Measurements from ENCODE around the gene DOCK10. TPM values are rescaled to one million over a fixed set of nuclear protein-coding genes. Genes with fewer than 3 reads are reported as not detected.

Gene DOCK10
- polyA plus RNA-seq, 3 donors: 1.8 to 4.0 (median 2.8) TPM

DNA sequence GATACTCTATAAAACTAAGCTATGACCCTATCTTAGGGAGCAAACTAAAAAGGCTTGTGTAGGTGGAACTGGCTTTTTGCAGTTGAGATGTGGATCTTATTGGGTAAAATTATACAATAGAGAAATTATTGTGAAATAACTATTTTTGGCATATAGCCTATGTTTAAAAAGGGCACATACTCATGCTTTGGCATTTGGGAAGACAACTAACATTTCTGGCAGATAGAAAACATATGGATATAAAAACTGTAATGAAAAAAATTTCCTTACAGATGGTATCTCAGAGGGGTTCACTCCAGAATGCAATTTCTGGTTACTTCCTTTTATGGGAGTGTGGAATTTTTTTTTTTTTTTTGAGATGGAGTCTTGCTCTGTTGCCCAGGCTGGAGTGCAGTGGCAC lies 206.0 kb downstream of the DOCK10 start:
- no peak overlapping the region for H3K27ac ChIP-seq (ENCODE audit: low read depth, low read length)

DNA sequence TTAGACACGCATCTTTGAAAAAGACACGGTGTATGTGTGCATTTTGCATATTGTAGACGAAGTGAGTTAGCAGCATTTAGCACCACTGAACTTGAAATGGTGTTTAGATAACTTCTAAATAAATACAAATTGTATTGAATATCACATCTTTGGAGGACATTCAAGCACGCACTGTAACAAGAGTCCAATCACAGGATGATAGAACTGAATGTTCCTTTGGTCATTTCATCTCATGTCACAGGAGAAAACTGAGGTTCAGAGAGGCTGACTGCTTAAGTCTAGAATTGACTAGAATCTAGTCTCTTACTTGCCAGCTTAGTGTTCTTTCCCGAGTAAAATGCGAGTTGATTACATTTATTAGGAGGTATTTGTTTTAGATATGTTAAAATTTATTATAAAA lies 206.9 kb downstream of the DOCK10 start:
- WGBS, 3 donors: 73 to 88% (median 87%) methylated on average over 6 of the region's 6 CpGs
- H3K27ac ChIP-seq (ENCODE audit: low read depth, low read length): no peak overlapping the region

DNA sequence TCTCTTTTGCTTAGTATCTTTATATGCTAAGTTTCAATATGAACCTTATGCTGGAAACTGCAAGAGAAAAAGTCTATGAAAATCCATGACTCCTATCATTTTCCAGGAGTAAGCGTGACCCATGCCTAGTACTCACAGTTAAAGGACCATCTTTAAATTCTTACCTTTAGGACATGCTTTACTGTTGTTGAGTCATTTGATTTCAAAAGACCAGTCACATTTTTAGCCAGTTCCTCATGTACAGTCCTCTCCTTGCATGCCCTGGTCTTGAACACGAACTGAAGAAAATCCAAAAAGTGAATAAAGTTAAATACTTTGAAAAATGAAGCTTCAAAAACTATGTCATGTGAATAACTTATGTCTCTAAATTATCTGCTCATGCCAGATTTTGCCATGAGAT lies 208.3 kb downstream of the DOCK10 start:
- WGBS, 3 donors: 73 to 95% (median 82%) methylated on average over 2 of the region's 2 CpGs

DNA sequence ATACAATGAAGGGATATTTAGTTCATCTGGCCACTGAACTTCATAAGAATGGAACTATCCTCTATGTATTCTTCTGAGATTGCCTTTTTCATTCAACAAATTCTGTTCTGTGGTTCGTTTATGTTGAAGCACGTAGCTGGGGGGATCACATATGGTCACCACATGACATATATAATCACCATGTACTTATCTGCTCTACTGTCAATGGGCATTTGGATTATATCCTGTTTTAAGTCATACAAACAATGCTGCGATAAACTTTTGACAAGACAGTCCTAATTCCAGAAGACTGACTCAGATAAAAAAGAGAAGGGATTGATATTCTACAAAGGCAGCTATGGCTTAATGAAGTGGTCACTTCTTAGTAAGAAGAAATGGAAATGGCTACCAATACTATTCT lies 210.1 kb downstream of the DOCK10 start:
- 64 to 87% (median 85%) methylated on average over 3 of the region's 3 CpGs for WGBS, 3 donors
- H3K27ac ChIP-seq (ENCODE audit: low read depth, low read length): no peak overlapping the region

More for the DNA sequence above, 208.3 kb downstream of the DOCK10 start:
- H3K27ac ChIP-seq (ENCODE audit: low read depth, low read length): no peak overlapping the region

DNA sequence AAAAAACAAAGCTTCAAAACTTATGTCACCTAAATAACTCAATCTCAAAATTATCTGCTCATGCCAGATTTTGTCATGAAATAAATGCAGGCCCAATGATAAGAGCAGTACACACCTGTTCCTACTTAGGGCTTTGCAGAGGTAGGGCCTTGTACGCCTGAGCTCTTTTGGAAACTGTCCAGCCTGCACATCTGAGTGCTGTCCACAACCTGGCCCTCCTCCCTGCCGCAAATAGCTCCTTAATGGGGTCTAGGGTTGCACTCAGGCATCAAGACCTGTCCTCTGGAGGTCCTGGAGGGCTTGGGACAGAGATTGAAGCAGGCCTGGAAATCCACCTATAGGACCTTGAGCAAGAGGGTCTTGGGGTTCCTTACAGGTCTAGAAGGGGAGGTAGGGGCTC lies 210.7 kb downstream of the DOCK10 start:
- no peak overlapping the region for H3K27ac ChIP-seq (ENCODE audit: low read depth, low read length)
- WGBS, 3 donors: 45 to 88% (median 74%) methylated on average over 2 of the region's 2 CpGs

DNA sequence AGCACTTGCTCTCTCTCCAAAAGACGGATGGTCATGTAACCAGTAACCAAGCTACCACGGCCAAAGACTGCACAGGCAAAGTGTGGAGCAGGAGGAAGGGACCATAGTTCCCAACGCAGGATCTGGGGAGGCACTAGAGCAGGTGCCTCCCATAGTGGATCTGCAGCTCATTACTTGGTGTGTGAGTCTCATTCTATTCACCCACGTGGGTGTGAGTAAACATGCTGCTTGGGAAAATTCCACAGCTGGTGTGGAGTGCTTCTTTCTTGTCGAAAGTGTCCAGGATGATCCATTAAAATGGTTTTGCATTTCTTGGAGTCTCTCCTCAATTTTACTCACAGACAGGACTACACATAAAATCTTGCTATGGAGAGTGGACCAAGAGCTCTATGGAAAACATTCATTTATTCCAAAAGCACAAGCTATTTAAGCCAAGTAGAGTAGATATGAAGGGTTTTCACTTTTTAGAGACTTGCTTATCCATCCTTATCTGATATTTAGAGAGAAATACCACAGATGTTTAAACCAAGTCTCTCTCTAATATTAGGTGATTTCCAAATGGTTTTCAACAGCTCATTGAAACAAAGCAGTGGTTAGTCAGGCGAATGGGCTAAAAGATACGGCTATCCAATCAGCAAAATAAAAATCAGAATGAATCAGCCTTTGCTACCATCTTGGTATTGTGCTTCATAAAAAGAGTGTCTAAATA lies 221.8 kb downstream of the DOCK10 start:
- H3K27ac ChIP-seq (ENCODE audit: low read depth, low read length): no peak overlapping the region
- 49 to 85% (median 80%) methylated on average over 7 of the region's 7 CpGs for WGBS, 3 donors

DNA sequence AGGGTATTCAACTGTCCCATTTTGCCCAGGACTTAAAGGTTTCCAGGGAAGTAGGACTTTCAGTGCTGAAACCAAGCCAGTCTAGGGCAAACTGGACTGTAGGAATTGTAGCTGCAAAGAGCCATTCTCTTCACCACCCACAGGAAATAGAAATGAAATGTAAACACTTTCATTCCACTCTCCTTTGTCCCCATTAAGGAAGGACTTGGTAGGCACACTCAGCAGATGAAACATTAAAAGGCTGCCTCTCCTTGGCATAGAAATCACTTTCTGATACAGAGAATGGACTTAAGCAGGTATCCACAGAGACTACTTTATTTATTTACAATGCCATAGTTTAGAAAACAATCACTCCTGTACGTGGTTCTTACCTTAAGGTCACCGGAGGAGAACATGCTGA lies 223.2 kb downstream of the DOCK10 start:
- H3K27ac ChIP-seq (ENCODE audit: low read depth, low read length): no peak overlapping the region
- WGBS, 3 donors: 74 to 91% (median 80%) methylated on average over 2 of the region's 2 CpGs

DNA sequence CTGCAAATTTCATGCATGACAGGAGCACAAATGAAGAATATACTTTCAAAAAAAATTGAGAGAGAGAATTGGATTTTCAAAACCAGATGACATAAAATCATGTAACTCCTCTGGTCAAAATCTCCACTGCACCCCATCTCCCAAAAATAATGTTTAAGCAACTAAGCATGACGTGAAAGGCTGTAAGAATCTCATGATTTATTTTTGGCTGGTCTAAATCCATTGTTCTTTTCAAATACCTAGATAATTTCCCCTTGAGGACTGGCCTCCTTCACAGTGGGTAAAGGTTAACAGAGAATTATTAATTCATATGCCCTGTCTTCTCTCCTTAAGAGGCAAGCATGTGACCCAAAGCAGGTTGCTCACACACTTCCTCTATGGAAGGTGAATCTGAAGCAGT lies 224.6 kb downstream of the DOCK10 start:
- WGBS, 3 donors: 71 to 79% (median 75%) methylated on average over 1 of the region's 1 CpG
- no peak overlapping the region for H3K27ac ChIP-seq (ENCODE audit: low read depth, low read length)

DNA sequence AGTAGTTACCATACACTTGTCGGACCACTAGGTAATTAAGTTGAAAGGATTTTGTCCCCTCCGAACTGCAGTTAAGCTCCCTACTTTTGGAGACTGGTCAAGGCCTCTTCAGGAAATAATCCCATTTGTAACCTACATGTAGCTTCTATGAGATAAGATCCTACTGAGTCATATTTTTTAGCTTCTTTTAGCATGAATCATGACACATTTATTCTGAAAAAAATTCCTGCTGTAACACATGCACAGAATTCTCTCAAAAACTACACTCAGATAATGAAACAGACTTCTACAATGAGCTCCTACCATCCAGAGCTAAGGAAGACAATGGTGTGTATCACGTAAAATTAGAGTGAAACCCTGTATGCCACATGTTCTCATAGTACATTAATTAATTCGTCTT lies 225.5 kb downstream of the DOCK10 start:
- no peak overlapping the region for H3K27ac ChIP-seq (ENCODE audit: low read depth, low read length)
- 76 to 91% (median 78%) methylated on average over 4 of the region's 4 CpGs for WGBS, 3 donors

DNA sequence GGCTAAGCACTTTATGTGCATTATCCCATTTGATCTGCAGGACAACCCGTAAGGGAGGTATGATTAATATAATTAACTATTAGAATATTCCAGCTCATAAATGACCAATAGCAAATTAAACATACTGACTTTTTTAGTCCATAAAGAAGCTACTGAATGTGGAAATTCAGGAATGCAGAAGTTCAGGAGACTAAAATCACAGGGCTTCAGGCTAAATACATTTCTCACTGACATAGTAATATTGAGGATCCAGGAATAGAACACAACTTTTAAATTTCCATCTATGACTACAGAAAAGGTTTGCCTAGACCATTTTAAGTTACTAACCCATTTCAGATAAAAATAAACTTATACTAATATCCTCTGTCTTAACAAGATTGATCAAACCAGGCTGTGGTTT lies 228.7 kb downstream of the DOCK10 start:
- WGBS, 3 donors: 70 to 100% (median 96%) methylated on average over 1 of the region's 1 CpG
- H3K27ac ChIP-seq (ENCODE audit: low read depth, low read length): no peak overlapping the region

DNA sequence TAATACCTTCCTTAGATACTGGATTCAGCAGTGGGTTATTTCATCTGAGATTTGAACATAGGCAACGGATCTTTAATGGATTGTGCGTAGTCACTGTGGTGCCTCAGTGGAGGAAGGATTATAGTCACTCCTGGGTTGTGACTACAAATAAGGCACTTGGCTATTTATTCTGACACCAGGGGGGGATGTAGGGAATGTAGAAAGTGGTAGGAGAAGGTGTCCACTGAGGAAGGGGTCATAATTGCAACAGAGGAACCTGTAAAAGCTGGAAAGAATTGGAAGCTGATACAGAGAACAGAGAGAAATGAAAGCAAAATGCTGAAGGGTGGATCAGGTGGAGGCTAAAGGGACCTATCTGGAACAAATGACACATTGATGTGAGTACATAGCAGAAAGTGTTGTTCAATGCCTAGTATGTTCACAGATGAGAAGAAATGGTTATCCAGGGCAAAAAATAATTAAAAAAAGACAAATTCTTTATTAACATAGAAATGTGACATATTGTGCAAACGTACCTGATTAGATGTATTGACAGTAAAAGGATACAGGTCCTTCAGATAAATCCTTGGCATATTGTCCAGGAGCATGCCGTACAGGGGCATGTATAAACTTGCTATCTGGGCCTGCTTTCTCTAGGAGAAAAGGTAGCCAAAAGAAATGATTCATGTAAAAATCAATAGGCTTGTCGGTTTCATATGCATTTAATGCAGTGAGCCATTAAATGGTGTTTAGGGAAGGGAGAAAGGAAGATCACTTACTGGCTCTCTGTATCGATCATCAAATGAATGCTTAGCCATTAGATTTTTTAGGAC lies 234.9 kb downstream of the DOCK10 start:
- H3K27ac ChIP-seq (ENCODE audit: low read depth, low read length): no peak overlapping the region
- 60 to 94% (median 84%) methylated on average over 6 of the region's 6 CpGs for WGBS, 3 donors

DNA sequence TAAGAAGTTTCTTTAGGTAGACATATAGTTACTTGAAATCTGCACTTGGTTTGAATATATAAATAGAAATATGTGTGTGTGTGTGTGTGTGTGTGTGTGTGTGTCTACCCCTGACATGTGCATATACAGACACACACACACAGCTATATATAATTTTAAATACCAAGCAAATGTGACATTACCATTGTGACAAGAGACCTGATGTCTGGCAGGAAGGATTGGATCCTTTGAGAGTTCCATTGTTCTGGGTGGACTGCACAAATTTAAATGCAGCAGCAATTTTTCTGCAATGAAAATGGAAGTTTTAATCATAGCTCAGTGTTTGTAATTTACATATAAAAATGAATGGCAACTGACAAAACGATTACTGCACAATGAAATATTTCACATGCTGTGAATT lies 238.3 kb downstream of the DOCK10 start:
- H3K27ac ChIP-seq (ENCODE audit: low read depth, low read length): no peak overlapping the region
- 51 to 84% (median 78%) methylated on average over 1 of the region's 1 CpG for WGBS, 3 donors

DNA sequence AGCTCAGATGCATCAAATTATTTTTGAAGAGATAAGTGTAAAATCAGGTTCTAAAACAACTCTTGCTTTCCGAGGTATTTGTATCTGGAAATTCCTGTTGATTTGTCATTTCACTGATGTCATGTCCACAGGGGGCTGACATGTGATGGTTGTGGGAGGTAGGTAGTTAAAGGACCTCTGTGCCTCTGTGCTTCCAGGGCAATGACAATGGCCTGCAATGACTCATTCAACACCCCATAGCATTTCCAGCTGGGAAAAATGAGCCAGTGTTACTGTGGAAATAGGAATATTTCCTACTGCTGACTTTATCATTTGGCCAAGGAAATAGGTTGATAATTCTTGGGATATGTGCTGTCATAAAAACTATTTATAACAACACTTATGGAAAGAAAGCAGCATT lies 239.9 kb downstream of the DOCK10 start:
- WGBS, 3 donors: 53 to 65% (median 54%) methylated on average over 1 of the region's 1 CpG
- no peak overlapping the region for H3K27ac ChIP-seq (ENCODE audit: low read depth, low read length)

DNA sequence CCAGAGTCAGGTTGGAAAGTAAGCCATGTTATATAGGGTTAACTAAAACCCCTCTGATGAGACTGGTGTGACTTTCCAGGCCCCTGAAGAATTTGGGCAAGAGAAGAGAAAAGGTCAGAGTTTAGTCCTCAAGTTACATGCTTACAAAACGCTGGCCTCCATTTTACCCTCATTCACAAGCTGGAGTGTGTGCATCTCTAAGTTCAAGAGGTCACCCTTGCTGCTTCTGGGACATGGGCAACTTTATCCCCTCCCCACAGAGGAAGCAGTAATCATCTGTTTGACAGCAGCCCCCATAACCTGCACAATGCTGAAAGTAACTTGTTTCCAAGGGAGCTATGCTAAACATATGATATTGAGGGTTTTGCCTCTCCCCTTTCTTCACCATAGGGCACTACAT lies 240.9 kb downstream of the DOCK10 start:
- 25 to 57% (median 32%) methylated on average over 1 of the region's 1 CpG for WGBS, 3 donors
- H3K27ac ChIP-seq (ENCODE audit: low read depth, low read length): no peak overlapping the region

DNA sequence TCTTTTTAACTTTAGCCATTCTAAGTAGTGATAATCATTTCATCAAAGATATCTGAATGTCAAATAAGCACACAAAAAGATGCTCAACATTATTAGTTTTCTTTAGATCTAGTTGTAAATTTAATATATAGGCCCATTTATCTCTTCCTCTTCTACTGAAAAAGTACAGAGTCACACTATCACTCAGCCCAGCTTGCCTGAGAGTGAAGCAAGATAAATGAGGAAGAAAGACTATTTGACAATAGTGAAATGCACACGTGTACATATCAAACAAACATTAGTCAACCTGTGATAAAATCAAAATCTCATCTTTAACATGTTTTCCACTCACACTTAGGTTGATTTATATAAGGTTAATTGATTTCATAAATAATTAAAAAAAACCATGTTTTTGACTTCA lies 242.6 kb downstream of the DOCK10 start:
- H3K27ac ChIP-seq (ENCODE audit: low read depth, low read length): no peak overlapping the region
- WGBS, 3 donors: 38 to 65% (median 44%) methylated on average over 1 of the region's 1 CpG

DNA sequence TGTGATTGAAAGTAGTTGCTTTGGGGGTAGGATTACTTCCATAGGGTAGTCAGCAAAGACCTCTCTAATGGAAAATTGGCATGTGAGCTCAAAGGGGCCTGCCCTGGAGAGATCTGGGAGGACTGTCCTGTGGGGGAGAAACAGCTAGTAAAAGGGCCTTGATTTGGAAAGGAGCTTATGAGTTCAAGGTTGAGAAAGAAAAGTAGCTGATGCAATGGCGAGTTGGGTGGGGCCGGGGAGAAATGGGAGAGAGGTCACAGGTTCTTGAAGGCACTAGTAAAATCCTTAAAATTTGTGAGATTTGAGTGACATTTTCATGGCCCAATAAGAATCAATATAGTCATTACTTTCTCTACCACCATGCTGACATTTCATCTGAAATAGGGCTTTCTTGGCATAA lies 244.1 kb downstream of the DOCK10 start:
- 82 to 93% (median 91%) methylated on average over 2 of the region's 2 CpGs for WGBS, 3 donors
- no peak overlapping the region for H3K27ac ChIP-seq (ENCODE audit: low read depth, low read length)

DNA sequence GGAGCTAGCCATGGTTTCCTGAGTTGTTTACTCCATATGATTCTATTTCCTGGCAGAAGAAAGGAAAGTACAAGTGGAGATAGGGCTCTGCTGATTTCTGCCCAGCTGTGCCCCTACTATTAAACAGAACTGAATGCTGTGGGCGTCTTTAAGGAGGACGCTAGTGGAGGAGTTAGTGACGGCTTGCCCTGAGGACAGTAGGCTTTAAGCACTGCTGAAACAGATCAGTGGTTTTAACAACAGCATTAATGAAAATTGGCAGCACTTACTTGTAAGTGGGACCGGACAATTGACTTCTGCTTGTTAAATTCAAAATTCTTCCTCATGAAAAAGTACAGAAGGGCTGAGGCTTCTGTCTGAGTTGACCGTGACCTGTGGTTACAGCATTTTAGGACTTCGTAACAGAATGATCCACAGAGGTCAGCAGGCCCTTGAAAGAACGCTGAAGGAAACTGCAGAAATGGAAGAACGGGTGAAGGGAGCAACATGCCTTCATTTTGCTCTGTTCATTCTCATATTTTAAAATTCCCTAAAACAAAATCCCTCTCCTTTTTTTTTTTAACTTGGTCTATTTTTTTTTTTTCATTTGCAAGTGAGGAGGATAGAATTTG lies 245.5 kb downstream of the DOCK10 start:
- no peak overlapping the region for H3K27ac ChIP-seq (ENCODE audit: low read depth, low read length)
- WGBS, 3 donors: 75 to 86% (median 83%) methylated on average over 8 of the region's 8 CpGs

DNA sequence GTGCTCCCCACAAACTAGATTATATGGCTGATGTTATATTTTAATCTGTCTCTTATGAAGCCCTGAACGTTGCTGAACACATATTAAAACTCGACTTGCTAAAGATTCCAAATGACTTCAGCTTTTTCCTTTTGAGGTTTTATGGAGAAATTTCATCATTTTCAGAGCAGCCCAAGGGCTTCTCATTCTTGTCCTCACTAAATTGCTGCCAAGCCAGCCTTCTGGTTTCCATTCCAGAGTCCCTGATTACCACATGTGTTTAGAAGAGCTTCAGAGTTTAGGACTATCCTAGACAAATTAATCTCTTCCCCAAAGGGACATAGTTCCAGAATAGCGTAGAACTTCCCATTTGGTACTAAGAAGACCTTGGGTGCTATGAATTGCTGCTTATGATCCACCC lies 248.3 kb downstream of the DOCK10 start:
- H3K27ac ChIP-seq (ENCODE audit: low read depth, low read length): no peak overlapping the region
- 48 to 55% (median 53%) methylated on average over 3 of the region's 3 CpGs for WGBS, 3 donors

DNA sequence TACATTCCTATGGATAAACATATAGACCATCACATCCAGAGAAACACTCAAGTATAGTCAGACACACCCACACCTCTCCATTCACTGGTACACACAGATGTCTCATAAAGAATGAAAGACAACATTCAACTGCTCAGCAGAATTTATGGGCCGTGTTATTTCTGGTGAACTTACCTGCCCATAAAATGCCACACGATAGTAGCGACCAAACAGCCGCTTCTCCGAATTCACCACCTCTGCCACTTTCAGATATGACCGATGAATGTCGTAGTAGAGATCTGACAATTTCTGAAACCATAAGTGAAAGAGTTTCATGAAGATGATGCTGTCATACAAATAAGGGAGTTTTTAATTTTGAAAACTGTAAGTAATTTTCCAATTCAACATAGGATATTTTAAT lies 255.4 kb downstream of the DOCK10 start:
- no peak overlapping the region for H3K27ac ChIP-seq (ENCODE audit: low read depth, low read length)
- 89 to 96% (median 94%) methylated on average over 7 of the region's 7 CpGs for WGBS, 3 donors

DNA sequence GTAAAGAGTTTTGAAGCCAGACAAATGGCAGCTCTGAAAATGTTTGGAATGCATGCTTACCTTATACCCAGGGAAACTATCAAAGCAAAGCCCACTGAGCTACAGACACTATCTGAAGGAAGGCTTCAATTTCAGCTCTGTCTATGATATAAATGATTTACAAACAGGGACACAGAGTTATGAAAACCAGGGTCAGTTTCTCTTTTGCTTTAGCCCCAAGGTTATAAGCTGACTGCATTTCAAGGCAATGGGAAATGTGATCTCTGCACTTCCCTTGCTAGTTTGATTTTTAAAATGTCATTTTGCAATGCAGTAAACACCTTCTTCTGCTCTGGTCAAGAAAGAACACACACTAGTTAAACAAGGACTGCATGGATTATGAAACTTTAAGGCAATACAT lies 260.9 kb downstream of the DOCK10 start:
- H3K27ac ChIP-seq (ENCODE audit: low read depth, low read length): no peak overlapping the region

Data from adipose tissue (tissue), 3 donors.